T-helper 1 cell treated with Interleukin-12 subunit alpha and Interleukin-12 subunit beta and Interleukin-4 antibody, amounts not matched to agents 30 ng/mL and 1 ng/mL, for 36 hours (primary cell): ENCODE data around the gene ERRFI1. TPM values are rescaled to one million over a fixed set of nuclear protein-coding genes. Genes with fewer than 3 reads are reported as not detected.

Experiments
- intact Hi-C: fragments of 100-400 bp; cut with micrococcal nuclease; formaldehyde crosslinking; loops from one replicate; pipeline ENCODE4 v1.15.1; 2024
- total RNA-seq: library from RNA; stranded (reverse); gene quantifications from 2 replicates; pipeline ENCODE4 v1.2.3, GENCODE V29; 2022

Gene ERRFI1
- total RNA-seq, 1 donor from 2014 or later, result 0.74 TPM

DNA sequence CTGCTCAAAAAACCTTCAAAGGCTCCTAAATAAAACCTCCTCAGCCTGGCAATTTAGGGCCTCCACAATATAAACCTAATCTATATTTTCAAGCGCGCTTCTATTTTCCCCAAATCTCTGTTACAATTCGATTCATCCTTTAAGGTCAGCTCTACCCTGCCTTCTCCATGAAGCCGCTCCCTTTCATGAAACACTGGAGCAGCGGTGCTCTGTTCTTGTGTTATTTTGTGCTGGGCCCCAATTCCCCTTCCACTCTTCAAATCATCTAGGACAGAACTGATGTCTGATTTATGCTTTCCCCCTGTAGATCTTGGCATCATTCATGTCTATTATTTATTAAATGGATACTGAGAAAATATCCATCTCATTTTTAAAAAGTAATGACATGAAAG lies 6.9 kb downstream of the ERRFI1 start:
- intact Hi-C loops, result loop anchor here (10.0 kb wide), 1 partner anchor 706 kb away; no protein-coding TSS in a partner anchor

DNA sequence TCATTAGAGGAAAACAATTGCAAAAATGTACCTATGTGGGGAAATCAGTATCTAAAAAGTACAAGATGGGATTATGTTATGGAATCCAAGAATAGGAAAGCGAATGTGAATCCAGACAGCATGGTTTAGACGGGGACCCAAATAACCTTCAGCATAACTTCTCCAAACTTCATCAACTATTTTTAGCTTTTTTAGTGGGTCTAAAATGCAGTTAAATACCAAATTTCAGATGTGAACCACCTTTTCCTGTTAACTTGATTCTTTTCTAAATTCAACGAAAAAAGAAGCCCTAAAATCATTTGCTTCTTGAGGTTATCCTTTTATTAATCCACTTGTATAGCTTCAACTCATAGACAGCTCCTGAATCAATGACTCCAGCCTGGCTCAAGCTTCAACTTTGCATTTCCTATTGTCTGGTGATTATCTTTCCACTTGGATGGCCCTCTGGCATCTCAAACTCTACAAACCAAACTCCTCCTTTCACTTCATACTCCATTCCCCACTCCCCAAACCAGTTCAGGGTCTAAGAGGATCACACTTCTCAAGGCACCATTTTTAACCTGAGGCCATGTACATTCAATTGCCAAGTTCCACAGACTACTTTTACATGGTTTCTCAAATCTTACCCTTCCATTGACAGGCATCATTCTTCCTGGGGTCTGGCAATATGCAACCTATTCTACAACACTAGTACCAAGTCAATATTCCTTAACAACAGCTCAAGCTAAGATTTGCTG lies 7.4 kb downstream of the ERRFI1 start:
- intact Hi-C loops, result loop anchor here (10.0 kb wide), 1 partner anchor 706 kb away; no protein-coding TSS in a partner anchor

- intact Hi-C loops, result loop anchor here (10.0 kb wide), 1 partner anchor 707 kb away; no protein-coding TSS in a partner anchor
Measured at GRCh38 chr1:8017495-8018197, 8.5 kb downstream of the ERRFI1 start.

- intact Hi-C loops, result loop anchor here (10.0 kb wide), 1 partner anchor 708 kb away; no protein-coding TSS in a partner anchor
Measured at GRCh38 chr1:8016895-8017241, 9.2 kb downstream of the ERRFI1 start.

GRCh38 chr1:8016210-8016894 lies 9.8 kb downstream of the ERRFI1 start:
- intact Hi-C loops, result loop anchor here (10.0 kb wide), 1 partner anchor 708 kb away; no protein-coding TSS in a partner anchor

GRCh38 chr1:8015809-8016165 lies 10.3 kb downstream of the ERRFI1 start:
- intact Hi-C loops, result loop anchor here (1.0 to 10.0 kb wide), 5 partner anchors 33 to 709 kb away; no protein-coding TSS in a partner anchor

GRCh38 chr1:8015036-8015808 lies 10.9 kb downstream of the ERRFI1 start:
- intact Hi-C loops, result loop anchor here (1.0 to 10.0 kb wide), 5 partner anchors 33 to 710 kb away; no protein-coding TSS in a partner anchor

DNA sequence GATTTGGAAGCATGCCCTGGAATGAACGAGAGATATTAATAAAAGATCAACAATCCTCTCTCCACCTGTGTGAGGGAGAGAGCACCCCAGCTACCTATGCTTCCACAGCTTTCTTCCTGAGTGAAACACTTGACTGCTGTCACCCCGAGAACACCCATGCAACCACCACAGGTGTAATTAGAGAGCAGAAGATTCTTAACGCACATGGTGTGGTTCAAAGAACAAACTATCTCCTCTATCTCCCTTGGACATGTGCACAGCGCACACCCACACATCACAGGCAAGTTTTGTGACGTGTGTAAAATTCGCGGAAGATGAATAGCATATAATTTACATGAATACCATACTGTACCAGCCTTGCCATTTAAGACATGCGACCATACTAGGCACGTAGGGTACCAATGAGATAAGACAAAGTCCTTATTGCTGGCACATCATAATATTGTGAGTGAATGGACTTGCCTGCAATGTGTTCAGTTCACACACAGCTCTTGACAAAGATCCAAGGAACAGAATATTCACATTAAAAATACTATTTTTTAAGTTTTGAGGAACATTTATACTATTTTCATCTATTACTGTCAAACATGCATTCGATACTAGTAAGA lies 11.6 kb downstream of the ERRFI1 start:
- intact Hi-C loops, result loop anchor here (10.0 kb wide), 1 partner anchor 710 kb away; no protein-coding TSS in a partner anchor

DNA sequence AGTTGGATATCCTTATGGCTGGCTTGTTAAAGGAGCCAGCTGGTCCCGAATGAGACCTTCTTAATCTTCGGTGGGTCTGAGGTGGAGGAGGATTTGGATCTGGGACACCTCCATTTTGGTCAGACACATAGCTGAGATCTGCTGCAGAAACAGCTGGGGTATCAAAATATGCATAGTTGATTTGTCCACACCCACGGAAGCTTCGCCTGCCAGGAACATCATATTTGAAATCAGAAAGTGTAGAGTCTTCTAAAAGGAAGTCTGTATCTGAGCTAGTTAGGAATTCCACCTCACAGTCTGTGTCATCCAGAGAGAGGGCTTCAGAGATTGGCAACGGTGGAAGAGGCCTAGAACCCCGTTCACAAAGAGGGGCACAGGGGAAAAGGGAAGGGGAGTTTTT lies 12.3 kb downstream of the ERRFI1 start:
- intact Hi-C loops, result loop anchor here (10.0 kb wide), 1 partner anchor 711 kb away; no protein-coding TSS in a partner anchor

DNA sequence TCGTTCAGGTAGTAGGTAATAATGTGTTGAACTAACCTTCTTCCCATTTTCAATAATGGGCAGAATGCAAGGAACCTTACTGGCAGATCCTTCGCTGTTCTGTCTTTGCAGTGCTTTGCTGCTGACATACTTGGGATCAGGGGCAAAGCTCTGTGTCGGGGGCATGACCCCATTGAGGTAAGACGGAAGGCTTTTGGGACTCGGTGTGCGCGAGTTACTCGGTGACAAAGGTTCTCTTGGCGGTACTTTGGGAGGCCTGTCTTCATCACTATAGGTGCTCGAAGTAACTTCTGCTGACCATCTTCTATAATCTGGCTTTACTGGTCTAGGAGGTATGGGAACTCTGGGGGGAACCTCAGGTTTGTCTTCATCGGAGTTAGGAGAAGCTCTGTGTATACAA lies 12.7 kb downstream of the ERRFI1 start:
- intact Hi-C loops, result loop anchor here (10.0 kb wide), 1 partner anchor 711 kb away; no protein-coding TSS in a partner anchor

DNA sequence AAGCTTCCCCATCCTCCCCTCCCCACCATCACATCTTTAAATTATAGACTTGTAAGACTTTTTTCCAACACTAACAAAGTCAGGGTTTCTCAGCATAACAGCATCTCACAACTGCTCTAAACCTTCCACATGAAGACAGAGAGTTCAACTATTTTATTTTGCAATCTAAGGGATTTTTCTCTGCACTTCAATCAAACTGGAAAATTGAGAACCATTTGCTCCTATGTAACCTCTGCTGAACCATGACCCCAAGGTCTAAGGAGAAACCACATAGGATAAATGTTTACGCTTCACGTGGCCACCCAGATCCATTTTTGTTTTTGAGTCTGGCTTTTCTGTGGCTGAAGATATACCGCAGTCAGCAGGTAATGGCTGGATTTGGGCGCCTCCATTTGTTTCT lies 13.2 kb downstream of the ERRFI1 start:
- intact Hi-C loops, result loop anchor here (10.0 kb wide), 1 partner anchor 712 kb away; no protein-coding TSS in a partner anchor

DNA sequence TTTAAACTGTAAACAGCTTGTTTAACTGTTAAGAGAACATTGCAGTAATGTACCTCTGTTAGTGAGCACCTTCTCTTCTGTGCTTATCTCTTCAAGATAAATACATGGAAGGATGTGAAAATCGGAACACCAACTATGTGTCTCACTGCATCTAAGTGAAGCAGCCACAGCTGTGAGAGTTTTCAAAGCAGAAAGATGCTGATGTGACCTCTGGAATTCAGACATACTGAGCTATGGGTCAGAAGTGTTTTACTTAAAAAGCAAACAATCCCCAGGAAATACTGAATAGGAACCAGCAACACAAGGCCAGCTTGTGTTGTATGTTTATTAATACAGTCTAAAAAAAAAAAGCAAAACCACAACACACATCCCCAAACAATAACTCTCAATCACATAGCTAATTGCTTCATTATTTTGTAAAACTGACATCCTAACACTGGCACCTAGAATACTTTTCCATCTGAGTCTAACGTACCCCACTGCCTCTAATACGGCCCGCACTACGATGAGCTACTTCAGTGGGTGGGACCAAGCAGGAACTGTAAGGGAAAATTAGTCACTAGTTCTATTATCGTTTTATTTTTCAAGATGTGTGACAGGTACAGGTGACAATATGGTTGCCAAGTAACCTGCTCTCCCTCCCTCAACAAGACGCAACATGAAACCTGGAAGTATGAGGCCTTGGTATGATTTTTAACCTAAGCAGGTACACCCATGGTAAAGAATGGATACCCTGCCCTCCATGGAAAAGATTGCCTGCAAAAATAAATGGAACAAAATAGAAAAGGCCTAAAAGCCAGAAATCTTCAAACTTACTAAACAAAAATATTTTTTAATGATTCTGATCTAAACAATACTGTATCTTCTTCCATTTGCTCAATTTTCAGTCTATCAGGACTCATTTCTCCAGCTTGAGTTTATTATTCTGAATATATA lies 13.9 kb downstream of the ERRFI1 start:
- intact Hi-C loops, result loop anchor here (10.0 kb wide), 1 partner anchor 713 kb away; no protein-coding TSS in a partner anchor

- intact Hi-C loops, result loop anchor here (10.0 kb wide), 1 partner anchor 714 kb away; no protein-coding TSS in a partner anchor
Measured at GRCh38 chr1:8011016-8011415, 15.1 kb downstream of the ERRFI1 start.

- intact Hi-C loops, result loop anchor here (10.0 kb wide), 1 partner anchor 715 kb away; no protein-coding TSS in a partner anchor
Measured at GRCh38 chr1:8010080-8010664, 15.9 kb downstream of the ERRFI1 start.

- intact Hi-C loops, result loop anchor here (10.0 kb wide), 1 partner anchor 715 kb away; no protein-coding TSS in a partner anchor
Measured at GRCh38 chr1:8009043-8010002, 16.8 kb downstream of the ERRFI1 start.

DNA sequence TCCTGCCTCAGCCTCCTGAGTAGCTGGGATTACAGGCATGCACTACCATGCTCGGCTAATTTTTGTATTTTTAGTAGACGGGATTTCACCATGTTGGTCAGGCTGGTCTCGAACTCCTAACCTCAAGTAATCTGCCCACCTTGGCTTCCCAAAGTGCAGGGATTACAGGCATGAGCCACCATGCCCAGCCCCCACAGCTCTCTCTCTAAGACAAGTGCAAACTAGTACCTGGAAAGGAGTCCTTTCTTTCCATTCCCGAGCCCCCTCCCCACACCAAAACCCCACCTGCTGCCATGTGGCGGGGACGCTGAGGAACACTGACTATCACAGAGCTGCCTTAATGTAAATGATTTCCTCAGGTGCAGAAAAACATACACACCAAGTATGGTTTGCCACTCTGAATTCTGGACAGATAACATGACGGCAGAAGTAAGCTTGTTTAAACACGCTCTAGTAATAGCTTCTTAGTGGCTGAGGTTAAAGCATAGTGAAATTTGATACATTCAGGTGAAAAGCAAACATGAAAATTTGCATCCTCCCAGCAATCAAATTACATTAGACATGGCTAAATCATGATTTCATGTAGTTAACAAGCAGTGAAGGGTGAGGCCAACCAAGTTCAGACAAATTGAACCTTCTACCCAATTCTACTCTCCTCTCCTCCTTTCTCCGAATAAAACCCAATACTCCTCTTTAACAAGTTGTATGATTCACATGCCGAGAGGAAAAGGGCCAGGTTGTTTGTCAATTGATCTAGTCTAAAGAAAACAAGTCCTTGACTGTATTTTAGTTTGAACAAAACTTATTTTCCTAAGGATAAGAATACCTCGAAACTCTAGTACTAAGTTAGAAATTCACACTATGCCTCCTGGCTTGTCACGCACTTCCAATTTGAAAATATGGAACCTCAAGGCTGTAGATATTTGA lies 19.8 kb downstream of the ERRFI1 start:
- intact Hi-C loops, result no loop called here
